Transverse colon (tissue), 4 donors: ENCODE measurements around the gene MB. TPM values are rescaled to one million over a fixed set of nuclear protein-coding genes. Genes with fewer than 3 reads are reported as not detected.

Experiments
- DNase-seq: peaks from one replicate; pipeline ENCODE4 v3.0.0-alpha.2; 2019
- H3K27ac ChIP-seq, 4 donors: fragments of 200-600 bp; sonication (generic); 2 replicates each; pipeline ENCODE4 v1.5.1; 2016 to 2018; ENCODE audit warnings: inconsistent platforms in 4 of 4
- H3K27me3 ChIP-seq: fragments of 200-600 bp; sonication (generic); 2 replicates; pipeline ENCODE4 v1.5.1; 2017; ENCODE audit warnings: inconsistent platforms
- H3K36me3 ChIP-seq, 4 donors: fragments of 200-600 bp; sonication (generic); 2 replicates each; pipeline ENCODE4 v1.5.1; 2017 to 2019; ENCODE audit warnings: inconsistent platforms in 4 of 4
- H3K4me1 ChIP-seq, 4 donors: fragments of 200-600 bp; sonication (generic); 2 replicates each; pipeline ENCODE4 v1.5.1; 2017 to 2020; ENCODE audit warnings: inconsistent platforms in 4 of 4
- H3K4me3 ChIP-seq, 4 donors: fragments of 200-600 bp; sonication (generic); 1 replicate in 1 of 4; 2 replicates in 3 of 4; pipeline versions ENCODE4 v1.5.1 to v1.6.1; 2017 to 2019; ENCODE audit warnings: inconsistent platforms in 4 of 4
- H3K9me3 ChIP-seq, 2 donors: fragments of 200-600 bp; sonication (generic); 2 replicates each; pipeline ENCODE4 v1.5.1; 2017 to 2019; ENCODE audit warnings: inconsistent platforms in 2 of 2
- CTCF ChIP-seq, 5 experiments: fragments of 200-600 bp in 3 of 5; fragments of 450-650 bp in 2 of 5; sonication (generic) in 3 of 5; IDR thresholded peaks; 1 replicate in 2 of 5; 2 replicates in 3 of 5; pipeline ENCODE4 v1.5.1; 2016 to 2017; ENCODE audit warnings: antibody characterized with exemption in 5 of 5, inconsistent platforms in 3 of 5, mild to moderate bottlenecking in 2 of 5, moderate library complexity in 1 of 5
- EP300 ChIP-seq: sonication (generic); formaldehyde crosslinking; IDR thresholded peaks from one replicate; pipeline ENCODE4 v1.6.1; 2017; ENCODE audit warnings: antibody characterized with exemption, low read depth
- POLR2A ChIP-seq: fragments of 450-650 bp; IDR thresholded peaks from one replicate; pipeline ENCODE4 v1.6.1; 2016; ENCODE audit warnings: antibody characterized with exemption, mild to moderate bottlenecking, moderate library complexity
- POLR2AphosphoS5 ChIP-seq, 3 donors: sonication (generic); formaldehyde crosslinking; IDR thresholded peaks; one replicate each; pipeline ENCODE4 v1.6.1; 2016; ENCODE audit warnings: antibody characterized with exemption in 3 of 3
- WGBS, 2 donors: methylation state at CpG; one replicate each; pipeline ENCODE4 v1.1.5; 2018; ENCODE audit warnings: low coverage in 1 of 2; 5-methylcytosine and 5-hydroxymethylcytosine counted together
- in situ Hi-C, 4 donors: fragments of 200-750 bp; cut with MboI; loops; one replicate each; pipeline versions ENCODE4 v1.15.0 to v1.15.1; 2017; ENCODE audit warnings: low sequenced_read_pairs in 3 of 4, low pct_ligation_motif_present in 1 of 4, low pct_unique_long_range_greater_than_20kb in 1 of 4
- intact Hi-C: fragments of 100-400 bp; cut with DNase I; formaldehyde crosslinking; loops from one replicate; pipeline ENCODE4 v1.15.1; 2023; ENCODE audit warnings: low total_unique reads
- total RNA-seq, 4 donors: library from RNA; depleted of rRNA; stranded (reverse); fragments of >200 nt; gene quantifications; one replicate each; pipeline ENCODE4 v1.1.0, GENCODE V29; 2016

The MB gene
- total RNA-seq, 4 donors from 2014 or later, result 9.0 to 37.0 (median 15.7) TPM; not detected in 1

DNA sequence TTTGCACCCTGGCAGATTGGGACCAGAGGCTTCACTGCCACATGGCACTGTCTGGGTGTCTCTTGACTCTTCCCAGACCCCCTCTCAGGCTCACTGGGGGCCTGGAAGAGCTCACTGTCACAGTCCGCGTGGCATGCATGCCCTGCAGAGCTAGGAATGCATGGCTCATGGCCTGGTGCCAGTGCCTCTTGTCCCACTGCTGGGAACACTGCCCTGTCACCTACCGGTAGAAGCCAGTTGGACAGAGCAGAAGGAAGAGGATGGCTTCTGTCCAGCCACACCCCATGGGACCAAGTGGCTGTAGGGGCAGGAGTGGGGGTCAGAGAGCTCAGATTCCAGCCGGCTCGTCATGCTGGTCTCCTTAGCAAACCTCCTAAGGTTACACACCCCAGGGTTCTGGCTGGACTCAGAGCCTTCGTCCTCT is 29.7 kb downstream of the MB start:
- no peak for TF ChIP-seq CTCF (IDR thresholded peaks at IDR 0.05)
- peak; percentile 33 to 88 (median 86) for TF ChIP-seq POLR2AphosphoS5 (IDR thresholded peaks at IDR 0.05)
- TF ChIP-seq POLR2A, result no peak
- TF ChIP-seq EP300, result no peak
- Histone ChIP-seq H3K9me3 (no peaks in the 10 kb centered on the region), H3K36me3 (no peaks in the 10 kb centered on the region), H3K27me3 (no peaks in the 10 kb centered on the region), H3K4me3 (no peak overlapping the region), H3K27ac (peak overlapping the region in 3 of 4 donors; percentile 3 to 64 (median 46)), H3K4me1 (peaks cover 6 to 13% (median 8%) of the 10 kb centered on the region in 4 donors)
- in situ Hi-C loops (loop anchor here in 3 of 4 donors (10.0 kb wide), 3 partner anchors 153 to 243 kb away; no protein-coding TSS in a partner anchor), intact Hi-C loops (loop anchor here (10.0 kb wide), 1 partner anchor 243 kb away; no protein-coding TSS in a partner anchor)
- 43% methylated on average over 6 of the region's 6 CpGs; no CpG with 5 or more reads in 1 of the 2 donors for WGBS, 2 donors
- peak; percentile 60 for DNase-seq

DNA sequence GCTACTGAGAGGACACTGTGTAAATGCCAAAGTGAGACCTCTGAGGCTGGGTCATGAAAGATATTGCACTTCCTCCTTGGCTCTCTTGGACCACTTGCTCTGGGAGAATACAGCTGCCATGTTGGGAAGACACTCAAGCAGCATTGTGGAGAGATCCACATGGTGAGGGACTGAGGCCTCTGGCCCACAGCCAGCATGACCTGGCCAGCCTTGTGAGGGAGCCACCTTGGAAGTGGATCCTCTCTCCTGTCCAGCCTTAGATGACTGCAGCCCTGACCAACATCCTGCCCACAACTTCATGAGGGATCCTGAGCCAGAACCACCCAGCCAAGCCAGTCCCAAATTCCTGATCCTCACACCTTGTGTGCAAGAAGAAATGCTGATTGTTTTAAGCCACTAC is 30.4 kb downstream of the MB start:
- no peaks in the 10 kb centered on the region for H3K36me3 ChIP-seq
- no peak for TF ChIP-seq POLR2AphosphoS5 (IDR thresholded peaks at IDR 0.05)
- no peak for TF ChIP-seq CTCF (IDR thresholded peaks at IDR 0.05)
- H3K27ac ChIP-seq, result no peak overlapping the region
- DNase-seq, result no peak
- intact Hi-C loops (loop anchor here (10.0 kb wide), 1 partner anchor 242 kb away; no protein-coding TSS in a partner anchor), in situ Hi-C loops (loop anchor here in 3 of 4 donors (10.0 kb wide), 3 partner anchors 152 to 242 kb away; no protein-coding TSS in a partner anchor)
- no peak overlapping the region for H3K4me3 ChIP-seq
- peaks cover 3 to 13% (median 9%) of the 10 kb centered on the region in 4 donors for H3K4me1 ChIP-seq
- no peaks in the 10 kb centered on the region for H3K9me3 ChIP-seq
- H3K27me3 ChIP-seq, result no peaks in the 10 kb centered on the region

DNA sequence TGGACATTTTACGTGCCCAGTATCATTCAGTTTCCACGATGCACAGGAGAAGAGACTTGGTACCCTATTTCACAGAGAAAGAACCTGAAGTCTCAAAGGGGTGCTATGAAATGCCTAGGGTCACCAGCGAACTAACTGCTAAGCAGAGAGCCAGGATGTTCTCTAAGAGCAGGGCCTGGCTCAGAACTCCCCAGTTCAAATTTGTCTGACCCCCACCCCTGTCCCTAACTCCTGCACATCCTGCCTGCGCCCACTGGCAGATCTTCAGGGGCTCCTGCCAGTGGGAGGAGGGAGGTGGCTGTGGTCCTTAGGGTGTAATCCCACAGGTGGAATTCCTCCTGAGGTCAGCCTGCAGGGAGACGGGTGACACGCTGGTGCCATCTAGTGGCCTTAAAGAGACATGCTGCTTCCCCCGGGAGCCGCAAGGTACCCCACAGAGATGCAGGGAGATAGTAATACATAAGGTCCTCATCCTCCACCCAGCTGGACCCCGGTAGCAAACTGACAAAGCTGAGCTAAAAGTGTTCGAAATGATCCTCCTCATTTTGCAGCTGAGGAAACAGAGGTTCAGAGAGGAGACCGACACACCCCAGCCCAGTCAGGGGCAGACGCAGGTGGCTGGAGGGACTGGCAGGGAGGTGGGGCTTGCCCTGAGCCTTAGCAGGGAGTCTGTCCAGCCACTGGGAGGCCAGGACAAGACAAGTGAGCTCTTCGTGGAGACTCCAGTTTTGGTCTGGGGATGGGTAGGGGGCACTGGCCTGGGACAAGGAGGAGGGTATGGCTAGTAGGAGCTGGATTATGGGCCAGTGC is 34.1 kb downstream of the MB start:
- WGBS, 2 donors, result 24 to 50% methylated on average over 2 to 13 of the region's 13 CpGs
- no peak overlapping the region for H3K4me3 ChIP-seq
- TF ChIP-seq CTCF (IDR thresholded peaks at IDR 0.05) (peak; percentile 93 to 96 (median 95)), POLR2AphosphoS5 (IDR thresholded peaks at IDR 0.05) (no peak), EP300 (no peak), POLR2A (no peak)

GRCh38 chr22:35582218-35582860 is 34.8 kb downstream of the MB start:
- Histone ChIP-seq H3K27me3 (no peaks in the 10 kb centered on the region), H3K4me1 (peaks cover 3 to 29% (median 9%) of the 10 kb centered on the region in 4 donors), H3K36me3 (no peaks in the 10 kb centered on the region), H3K4me3 (no peak overlapping the region), H3K9me3 (no peaks in the 10 kb centered on the region), H3K27ac (peak overlapping the region; percentile 52 to 70 (median 54))
- no peak for DNase-seq
- TF ChIP-seq POLR2A (no peak), EP300 (no peak), POLR2AphosphoS5 (IDR thresholded peaks at IDR 0.05) (peak; percentile 34 to 59 (median 37))
- WGBS, 2 donors, result 55 to 66% methylated on average over 8 to 11 of the region's 11 CpGs
- intact Hi-C loops, result loop anchor here (2.0 to 10.0 kb wide), 2 partner anchors 152 to 238 kb away; no protein-coding TSS in a partner anchor
- in situ Hi-C loops, result loop anchor here (5.0 to 10.0 kb wide), 5 partner anchors 148 to 238 kb away; no protein-coding TSS in a partner anchor

More for the DNA sequence above, 34.1 kb downstream of the MB start:
- H3K27ac ChIP-seq, result peak overlapping the region; percentile 52 to 70 (median 54)
- no peaks in the 10 kb centered on the region for H3K36me3 ChIP-seq
- H3K4me1 ChIP-seq, result peaks cover 3 to 29% (median 9%) of the 10 kb centered on the region in 4 donors
- H3K27me3 ChIP-seq, result no peaks in the 10 kb centered on the region
- DNase-seq, result peak; percentile 68
- intact Hi-C loops, result loop anchor here (2.0 to 10.0 kb wide), 2 partner anchors 152 to 238 kb away; no protein-coding TSS in a partner anchor
- in situ Hi-C loops, result loop anchor here (5.0 to 10.0 kb wide), 5 partner anchors 148 to 238 kb away; no protein-coding TSS in a partner anchor
- no peaks in the 10 kb centered on the region for H3K9me3 ChIP-seq
